Eye (tissue), 1 donor: ENCODE measurements around the gene ATP2B1.

ENCODE experiments used
- DNase-seq: peaks from one replicate; pipeline ENCODE4 v3.0.0-alpha.2; 2015

Gene ATP2B1

GRCh38 chr12:89650239-89650638 is 58.4 kb downstream of the ATP2B1 start:
- no peak for DNase-seq

GRCh38 chr12:89649820-89650219 is 58.8 kb downstream of the ATP2B1 start:
- no peak for DNase-seq

GRCh38 chr12:89649139-89649538 is 59.5 kb downstream of the ATP2B1 start:
- no peak for DNase-seq

GRCh38 chr12:89648211-89648930 is 60.3 kb downstream of the ATP2B1 start:
- DNase-seq: no peak

GRCh38 chr12:89645434-89645833 is 63.2 kb downstream of the ATP2B1 start:
- no peak for DNase-seq

GRCh38 chr12:89642959-89643358 is 65.7 kb downstream of the ATP2B1 start:
- no peak for DNase-seq

GRCh38 chr12:89636776-89637160 is 71.9 kb downstream of the ATP2B1 start:
- DNase-seq: no peak

GRCh38 chr12:89636052-89636775 is 72.4 kb downstream of the ATP2B1 start:
- DNase-seq: no peak

GRCh38 chr12:89634508-89634907 is 74.1 kb downstream of the ATP2B1 start:
- no peak for DNase-seq

GRCh38 chr12:89632778-89633177 is 75.9 kb downstream of the ATP2B1 start:
- DNase-seq: no peak

- no peak for DNase-seq
Measured at GRCh38 chr12:89622115-89622514, 86.5 kb downstream of the ATP2B1 start.

GRCh38 chr12:89621521-89621920 is 87.1 kb downstream of the ATP2B1 start:
- DNase-seq: no peak

- DNase-seq: no peak
Measured at GRCh38 chr12:89619764-89620163, 88.9 kb downstream of the ATP2B1 start.

GRCh38 chr12:89618113-89618862 is 90.3 kb downstream of the ATP2B1 start:
- DNase-seq: no peak

- no peak for DNase-seq
Measured at GRCh38 chr12:89610366-89610765, 98.3 kb downstream of the ATP2B1 start.

- DNase-seq: no peak
Measured at GRCh38 chr12:89603678-89604077, 105.0 kb downstream of the ATP2B1 start.

GRCh38 chr12:89597770-89598169 is 110.9 kb downstream of the ATP2B1 start:
- no peak for DNase-seq

GRCh38 chr12:89597210-89597609 is 111.4 kb downstream of the ATP2B1 start:
- no peak for DNase-seq

GRCh38 chr12:89593873-89594272 is 114.8 kb downstream of the ATP2B1 start:
- peak; percentile 11 for DNase-seq

GRCh38 chr12:89593233-89593632 is 115.4 kb downstream of the ATP2B1 start:
- no peak for DNase-seq

GRCh38 chr12:89589753-89590152 is 118.9 kb downstream of the ATP2B1 start:
- peak; percentile 43 for DNase-seq

GRCh38 chr12:89578499-89578898 is 130.1 kb downstream of the ATP2B1 start:
- DNase-seq: no peak

- no peak for DNase-seq
Measured at GRCh38 chr12:89576572-89577220, 131.9 kb downstream of the ATP2B1 start.
